Measurements from ENCODE around the gene RAI14. TPM values are rescaled to one million over a fixed set of nuclear protein-coding genes. Genes with fewer than 3 reads are reported as not detected.

Gene RAI14
- total RNA-seq, 6 experiments from 2014 or later, result 256 to 360 (median 323) TPM

- DNase-seq, result no peak
- H3K9me3 Mint-ChIP-seq, result no peaks in the 10 kb centered on the region
- H3K4me1 Mint-ChIP-seq (ENCODE audit: low read depth), result no peaks in the 10 kb centered on the region
Measured at GRCh38 chr5:34858790-34859189, 202.7 kb downstream of the RAI14 start.

DNA sequence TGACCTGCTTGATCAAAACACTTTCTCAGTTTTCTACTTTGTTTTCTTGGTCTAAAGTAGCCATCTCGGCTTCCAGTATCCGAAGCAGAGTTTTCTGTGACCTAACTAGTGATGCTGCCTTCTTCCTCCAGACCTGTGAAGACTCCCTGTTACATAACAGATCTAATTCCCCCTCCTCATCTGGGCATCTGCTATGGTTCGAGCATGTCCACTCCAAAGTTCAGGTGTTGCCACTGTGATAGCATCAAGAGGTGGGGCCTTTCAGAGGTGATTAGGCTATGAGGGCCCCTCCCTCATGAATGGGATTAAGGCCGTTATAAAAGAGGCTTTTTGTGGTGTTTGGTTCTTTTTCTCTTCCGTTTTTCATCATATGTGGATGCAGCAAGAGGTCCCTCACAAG, 203.1 kb downstream of the RAI14 start:
- no peak for DNase-seq
- no peak overlapping the region for H3K27ac Mint-ChIP-seq
- no peaks in the 10 kb centered on the region for H3K9me3 Mint-ChIP-seq
- H3K27me3 Mint-ChIP-seq (ENCODE audit: insufficient read depth), result peaks cover 7% of the 10 kb centered on the region
- H3K4me3 Mint-ChIP-seq, result no peak overlapping the region
- H3K4me1 Mint-ChIP-seq (ENCODE audit: low read depth), result no peaks in the 10 kb centered on the region
- H3K36me3 Mint-ChIP-seq (ENCODE audit: low read depth), result no peaks in the 10 kb centered on the region
- TF ChIP-seq, protein P1, sequence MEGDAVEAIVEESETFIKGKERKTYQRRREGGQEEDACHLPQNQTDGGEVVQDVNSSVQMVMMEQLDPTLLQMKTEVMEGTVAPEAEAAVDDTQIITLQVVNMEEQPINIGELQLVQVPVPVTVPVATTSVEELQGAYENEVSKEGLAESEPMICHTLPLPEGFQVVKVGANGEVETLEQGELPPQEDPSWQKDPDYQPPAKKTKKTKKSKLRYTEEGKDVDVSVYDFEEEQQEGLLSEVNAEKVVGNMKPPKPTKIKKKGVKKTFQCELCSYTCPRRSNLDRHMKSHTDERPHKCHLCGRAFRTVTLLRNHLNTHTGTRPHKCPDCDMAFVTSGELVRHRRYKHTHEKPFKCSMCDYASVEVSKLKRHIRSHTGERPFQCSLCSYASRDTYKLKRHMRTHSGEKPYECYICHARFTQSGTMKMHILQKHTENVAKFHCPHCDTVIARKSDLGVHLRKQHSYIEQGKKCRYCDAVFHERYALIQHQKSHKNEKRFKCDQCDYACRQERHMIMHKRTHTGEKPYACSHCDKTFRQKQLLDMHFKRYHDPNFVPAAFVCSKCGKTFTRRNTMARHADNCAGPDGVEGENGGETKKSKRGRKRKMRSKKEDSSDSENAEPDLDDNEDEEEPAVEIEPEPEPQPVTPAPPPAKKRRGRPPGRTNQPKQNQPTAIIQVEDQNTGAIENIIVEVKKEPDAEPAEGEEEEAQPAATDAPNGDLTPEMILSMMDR (IDR thresholded peaks at IDR 0.05), result no peak

More at GRCh38 chr5:34858790-34859189, 202.7 kb downstream of the RAI14 start:
- Mint-ChIP-seq H3K27ac (no peak overlapping the region), H3K4me3 (no peak overlapping the region), H3K36me3 (ENCODE audit: low read depth) (no peaks in the 10 kb centered on the region), H3K27me3 (ENCODE audit: insufficient read depth) (peaks cover 6% of the 10 kb centered on the region)
- TF ChIP-seq, protein P1 (IDR thresholded peaks at IDR 0.05), result no peak

GRCh38 chr5:34863946-34864345, 207.8 kb downstream of the RAI14 start:
- Mint-ChIP-seq H3K4me1 (ENCODE audit: low read depth) (no peaks in the 10 kb centered on the region), H3K9me3 (no peaks in the 10 kb centered on the region), H3K4me3 (no peak overlapping the region), H3K36me3 (ENCODE audit: low read depth) (no peaks in the 10 kb centered on the region), H3K27ac (no peak overlapping the region), H3K27me3 (ENCODE audit: insufficient read depth) (peaks cover 1% of the 10 kb centered on the region)
- DNase-seq, result no peak
- TF ChIP-seq, protein P1 (IDR thresholded peaks at IDR 0.05), result no peak

DNA sequence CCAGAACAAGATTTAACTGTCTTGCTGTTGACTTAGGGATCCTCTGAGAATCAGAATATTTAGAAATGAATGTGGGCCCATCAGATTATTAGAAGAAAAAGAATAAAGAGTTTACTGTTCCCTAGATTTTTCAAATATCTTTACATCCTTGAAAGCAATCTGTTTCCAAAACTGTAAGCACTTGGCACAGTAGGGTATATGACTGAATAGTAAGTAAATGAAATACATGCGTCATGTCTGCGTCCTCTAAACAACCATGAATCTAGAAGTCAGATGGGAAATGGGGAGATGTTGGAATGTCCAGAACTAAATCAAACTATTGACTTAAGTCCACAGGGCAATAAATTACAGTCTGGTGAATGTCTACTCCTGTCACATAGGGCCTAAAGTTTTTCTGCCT, 209.0 kb downstream of the RAI14 start:
- peaks cover 1% of the 10 kb centered on the region for H3K27me3 Mint-ChIP-seq (ENCODE audit: insufficient read depth)
- no peak overlapping the region for H3K4me3 Mint-ChIP-seq
- no peaks in the 10 kb centered on the region for H3K4me1 Mint-ChIP-seq (ENCODE audit: low read depth)
- no peak for DNase-seq
- H3K36me3 Mint-ChIP-seq (ENCODE audit: low read depth), result no peaks in the 10 kb centered on the region
- TF ChIP-seq, protein P1 (IDR thresholded peaks at IDR 0.05), result no peak
- H3K9me3 Mint-ChIP-seq, result no peaks in the 10 kb centered on the region
- H3K27ac Mint-ChIP-seq, result no peak overlapping the region

DNA sequence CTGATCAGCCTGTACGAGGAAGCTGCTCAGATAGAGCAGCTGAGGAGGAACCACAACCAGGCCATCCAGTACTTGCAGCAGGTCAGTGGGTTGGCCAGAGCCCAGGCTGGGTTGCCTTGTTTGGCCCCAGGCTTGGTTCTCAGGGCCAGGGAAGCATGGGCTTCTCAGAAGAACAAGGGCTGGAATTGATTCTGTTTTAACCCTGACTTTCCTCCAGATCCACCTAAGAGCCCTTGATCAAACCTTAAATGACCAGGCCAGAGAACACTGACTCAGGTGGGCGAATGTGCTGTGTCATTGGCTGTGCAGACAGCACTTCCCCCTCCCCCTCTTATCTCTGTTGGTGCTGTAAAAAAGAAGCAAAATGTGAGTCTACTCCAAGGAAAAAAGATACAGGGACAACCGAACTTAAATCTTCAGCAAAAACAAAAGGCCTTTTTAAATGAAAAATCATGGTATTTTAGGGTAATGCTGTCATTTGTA, 210.9 kb downstream of the RAI14 start:
- H3K4me3 Mint-ChIP-seq, result no peak overlapping the region
- no peaks in the 10 kb centered on the region for H3K36me3 Mint-ChIP-seq (ENCODE audit: low read depth)
- H3K27ac Mint-ChIP-seq, result no peak overlapping the region
- no peak for DNase-seq
- peaks cover 1% of the 10 kb centered on the region for H3K27me3 Mint-ChIP-seq (ENCODE audit: insufficient read depth)
- no peaks in the 10 kb centered on the region for H3K4me1 Mint-ChIP-seq (ENCODE audit: low read depth)
- TF ChIP-seq, protein P1 (IDR thresholded peaks at IDR 0.05), result no peak
- H3K9me3 Mint-ChIP-seq, result no peaks in the 10 kb centered on the region

GRCh38 chr5:34867660-34868059, 211.5 kb downstream of the RAI14 start:
- DNase-seq, result no peak
- Mint-ChIP-seq H3K9me3 (no peaks in the 10 kb centered on the region), H3K27ac (no peak overlapping the region), H3K27me3 (ENCODE audit: insufficient read depth) (peaks cover 1% of the 10 kb centered on the region), H3K36me3 (ENCODE audit: low read depth) (no peaks in the 10 kb centered on the region), H3K4me3 (no peak overlapping the region), H3K4me1 (ENCODE audit: low read depth) (no peaks in the 10 kb centered on the region)
- TF ChIP-seq, protein P1 (IDR thresholded peaks at IDR 0.05), result no peak

Measured in HFFc6 (cell line).